HG03139 (cell line): Measurements from ENCODE around the gene EGFLAM.

Source experiments
- ATAC-seq: cut with Tn5 transposase; IDR thresholded peaks from one replicate; pipeline ENCODE4 v1.9.1; 2021; ENCODE audit not compliant: unreplicated experiment

The EGFLAM gene

GRCh38 chr5:38371596-38371995, 113.2 kb downstream of the EGFLAM start:
- ATAC-seq, result no peak

GRCh38 chr5:38373743-38374142, 115.4 kb downstream of the EGFLAM start:
- no peak for ATAC-seq

- ATAC-seq, result no peak
These were observed 117.1 kb downstream of the EGFLAM start for GRCh38 chr5:38375423-38375822.

GRCh38 chr5:38376404-38376803, 118.0 kb downstream of the EGFLAM start:
- ATAC-seq, result no peak

- no peak for ATAC-seq
These were observed 120.2 kb downstream of the EGFLAM start for GRCh38 chr5:38378579-38378978.

- no peak for ATAC-seq
These were observed 121.1 kb downstream of the EGFLAM start for GRCh38 chr5:38379350-38379937.

GRCh38 chr5:38380537-38380936, 122.2 kb downstream of the EGFLAM start:
- ATAC-seq, result no peak

- no peak for ATAC-seq
These were observed 123.0 kb downstream of the EGFLAM start for GRCh38 chr5:38381361-38381760.

GRCh38 chr5:38382898-38383297, 124.5 kb downstream of the EGFLAM start:
- ATAC-seq, result peak; percentile 92

- ATAC-seq, result no peak
These were observed 125.3 kb downstream of the EGFLAM start for GRCh38 chr5:38383701-38384100.

- no peak for ATAC-seq
These were observed 126.0 kb downstream of the EGFLAM start for GRCh38 chr5:38384396-38384795.

- ATAC-seq, result no peak
These were observed 128.8 kb downstream of the EGFLAM start for GRCh38 chr5:38387161-38387560.

GRCh38 chr5:38393636-38394035, 135.3 kb downstream of the EGFLAM start:
- ATAC-seq, result no peak

GRCh38 chr5:38396766-38397165, 138.4 kb downstream of the EGFLAM start:
- ATAC-seq, result no peak

GRCh38 chr5:38400365-38400764, 142.0 kb downstream of the EGFLAM start:
- ATAC-seq, result no peak

GRCh38 chr5:38401145-38401544, 142.8 kb downstream of the EGFLAM start:
- ATAC-seq, result no peak

GRCh38 chr5:38403406-38403805, 145.0 kb downstream of the EGFLAM start:
- no peak for ATAC-seq

- no peak for ATAC-seq
These were observed 145.7 kb downstream of the EGFLAM start for GRCh38 chr5:38403877-38404635.

GRCh38 chr5:38404667-38405276, 146.4 kb downstream of the EGFLAM start:
- no peak for ATAC-seq

- ATAC-seq, result no peak
These were observed 150.3 kb downstream of the EGFLAM start for GRCh38 chr5:38408446-38409198.

GRCh38 chr5:38410304-38410990, 152.1 kb downstream of the EGFLAM start:
- ATAC-seq, result no peak
